ENCODE measurements around the gene WIZ.
"Not testable (repeated sequence)": the region's sequence is repeated elsewhere in the genome, so short reads cannot be mapped to it uniquely, and the experiment has no call there.

The WIZ gene

DNA sequence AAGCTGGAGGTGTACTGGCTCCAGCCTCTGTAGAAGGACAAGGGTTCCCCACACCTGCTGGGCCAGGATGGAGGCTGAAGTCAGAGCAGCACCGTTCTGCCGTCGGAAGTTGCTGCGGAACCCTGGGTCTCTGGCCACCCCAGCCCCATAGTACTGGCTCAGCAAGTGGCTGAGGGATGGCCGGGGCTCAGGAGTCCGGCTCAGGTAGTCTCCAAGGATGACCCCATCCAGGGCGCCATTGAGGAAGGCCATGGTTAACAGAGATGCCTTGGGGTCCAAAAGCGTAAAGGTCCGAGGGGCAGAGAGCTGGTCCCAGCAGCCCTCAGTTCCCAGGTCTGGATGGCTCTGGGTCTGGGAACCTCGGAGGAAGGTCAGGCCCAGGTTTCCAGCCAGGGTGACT, 25.9 kb upstream of the WIZ start:
- peaks cover 60% of the 10 kb centered on the region for H3K9me3 Mint-ChIP-seq
- TF ChIP-seq, protein P1, sequence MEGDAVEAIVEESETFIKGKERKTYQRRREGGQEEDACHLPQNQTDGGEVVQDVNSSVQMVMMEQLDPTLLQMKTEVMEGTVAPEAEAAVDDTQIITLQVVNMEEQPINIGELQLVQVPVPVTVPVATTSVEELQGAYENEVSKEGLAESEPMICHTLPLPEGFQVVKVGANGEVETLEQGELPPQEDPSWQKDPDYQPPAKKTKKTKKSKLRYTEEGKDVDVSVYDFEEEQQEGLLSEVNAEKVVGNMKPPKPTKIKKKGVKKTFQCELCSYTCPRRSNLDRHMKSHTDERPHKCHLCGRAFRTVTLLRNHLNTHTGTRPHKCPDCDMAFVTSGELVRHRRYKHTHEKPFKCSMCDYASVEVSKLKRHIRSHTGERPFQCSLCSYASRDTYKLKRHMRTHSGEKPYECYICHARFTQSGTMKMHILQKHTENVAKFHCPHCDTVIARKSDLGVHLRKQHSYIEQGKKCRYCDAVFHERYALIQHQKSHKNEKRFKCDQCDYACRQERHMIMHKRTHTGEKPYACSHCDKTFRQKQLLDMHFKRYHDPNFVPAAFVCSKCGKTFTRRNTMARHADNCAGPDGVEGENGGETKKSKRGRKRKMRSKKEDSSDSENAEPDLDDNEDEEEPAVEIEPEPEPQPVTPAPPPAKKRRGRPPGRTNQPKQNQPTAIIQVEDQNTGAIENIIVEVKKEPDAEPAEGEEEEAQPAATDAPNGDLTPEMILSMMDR (IDR thresholded peaks at IDR 0.05), result no peak
- no peaks in the 10 kb centered on the region for H3K4me1 Mint-ChIP-seq
- no peak for DNase-seq
- peaks cover 24% of the 10 kb centered on the region for H3K27me3 Mint-ChIP-seq (ENCODE audit: low read depth, poor library complexity)
- no peaks in the 10 kb centered on the region for H3K36me3 Mint-ChIP-seq (ENCODE audit: low read depth)
- H3K27ac Mint-ChIP-seq, result no peak overlapping the region
- H3K4me3 Mint-ChIP-seq, result no peak overlapping the region

DNA sequence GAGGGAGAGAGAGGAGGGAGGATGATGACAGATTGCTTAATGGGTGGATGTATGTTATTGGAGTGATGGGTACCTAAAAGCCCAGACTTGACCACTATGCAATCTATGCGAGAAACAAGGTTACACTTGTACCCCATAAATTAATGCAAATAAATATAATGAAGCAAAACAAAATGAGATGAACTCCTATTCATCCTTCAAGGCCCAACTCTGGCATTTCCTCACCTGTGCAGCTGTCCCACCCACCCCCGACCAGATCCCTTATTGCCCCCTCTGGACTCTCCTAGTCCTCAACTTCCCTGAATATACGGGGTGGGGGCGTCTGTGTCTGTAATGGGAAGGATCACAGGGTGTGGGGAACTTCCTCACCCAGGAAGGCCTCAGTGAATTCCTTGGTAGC, 25.4 kb upstream of the WIZ start:
- no peak for DNase-seq
- Mint-ChIP-seq H3K27me3 (ENCODE audit: low read depth, poor library complexity) (peaks cover 28% of the 10 kb centered on the region), H3K4me3 (no peak overlapping the region), H3K27ac (no peak overlapping the region), H3K36me3 (ENCODE audit: low read depth) (no peaks in the 10 kb centered on the region), H3K9me3 (peaks cover 56% of the 10 kb centered on the region), H3K4me1 (no peaks in the 10 kb centered on the region)
- TF ChIP-seq, protein P1 (IDR thresholded peaks at IDR 0.05), result no peak

DNA sequence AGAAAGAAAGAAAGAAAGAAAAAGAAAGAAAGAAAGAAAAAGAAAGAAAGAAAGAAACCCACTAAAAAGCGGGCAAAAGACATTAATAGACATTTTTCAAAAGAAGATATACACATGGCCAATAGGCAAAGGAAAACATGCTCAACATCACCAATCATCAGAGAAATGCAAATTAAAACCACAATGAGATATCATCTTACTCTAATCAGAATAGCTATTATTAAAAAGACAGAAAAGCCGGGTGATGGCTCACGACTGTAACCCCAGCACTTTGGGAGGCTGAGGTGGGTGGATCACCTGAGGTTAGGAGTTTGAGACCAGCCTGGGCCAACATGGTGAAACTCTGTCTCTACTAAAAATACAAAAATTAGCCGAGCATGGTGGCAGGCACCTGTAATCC, 24.1 kb upstream of the WIZ start:
- peaks cover 42% of the 10 kb centered on the region for H3K27me3 Mint-ChIP-seq (ENCODE audit: low read depth, poor library complexity)
- H3K4me1 Mint-ChIP-seq; DNase-seq; H3K4me3 Mint-ChIP-seq; H3K27ac Mint-ChIP-seq; H3K36me3 Mint-ChIP-seq (ENCODE audit: low read depth): not testable (repeated sequence)
- H3K9me3 Mint-ChIP-seq, result peaks cover 52% of the 10 kb centered on the region

DNA sequence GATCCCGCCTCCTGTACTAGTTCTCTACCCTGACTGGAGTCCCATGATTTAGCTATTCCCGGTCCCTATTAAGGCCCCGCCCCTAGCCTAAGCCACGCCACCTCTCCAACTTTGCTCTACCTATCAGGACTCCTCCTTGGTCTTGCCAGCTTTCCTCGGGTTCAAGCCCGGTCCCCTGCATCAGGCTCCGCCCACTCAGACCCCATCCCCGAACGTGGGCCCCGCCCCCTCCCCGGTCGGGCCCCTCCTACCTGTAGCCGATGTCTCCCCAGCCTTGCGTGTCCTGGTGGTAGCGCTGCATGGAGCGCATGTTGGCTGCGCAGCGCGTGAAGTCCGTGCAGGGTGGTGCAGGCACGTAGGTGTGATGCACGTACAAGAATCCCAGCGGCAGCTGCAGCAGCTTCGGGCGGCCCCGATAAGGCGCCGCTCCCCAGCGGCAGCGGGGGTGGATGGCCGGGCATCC, 21.9 kb upstream of the WIZ start:
- no peaks in the 10 kb centered on the region for H3K36me3 Mint-ChIP-seq (ENCODE audit: low read depth)
- H3K27ac Mint-ChIP-seq, result no peak overlapping the region
- H3K4me1 Mint-ChIP-seq, result no peaks in the 10 kb centered on the region
- H3K27me3 Mint-ChIP-seq (ENCODE audit: low read depth, poor library complexity), result peaks cover 63% of the 10 kb centered on the region
- TF ChIP-seq, protein P1 (IDR thresholded peaks at IDR 0.05), result no peak
- DNase-seq, result no peak
- H3K9me3 Mint-ChIP-seq, result peaks cover 50% of the 10 kb centered on the region
- no peak overlapping the region for H3K4me3 Mint-ChIP-seq

DNA sequence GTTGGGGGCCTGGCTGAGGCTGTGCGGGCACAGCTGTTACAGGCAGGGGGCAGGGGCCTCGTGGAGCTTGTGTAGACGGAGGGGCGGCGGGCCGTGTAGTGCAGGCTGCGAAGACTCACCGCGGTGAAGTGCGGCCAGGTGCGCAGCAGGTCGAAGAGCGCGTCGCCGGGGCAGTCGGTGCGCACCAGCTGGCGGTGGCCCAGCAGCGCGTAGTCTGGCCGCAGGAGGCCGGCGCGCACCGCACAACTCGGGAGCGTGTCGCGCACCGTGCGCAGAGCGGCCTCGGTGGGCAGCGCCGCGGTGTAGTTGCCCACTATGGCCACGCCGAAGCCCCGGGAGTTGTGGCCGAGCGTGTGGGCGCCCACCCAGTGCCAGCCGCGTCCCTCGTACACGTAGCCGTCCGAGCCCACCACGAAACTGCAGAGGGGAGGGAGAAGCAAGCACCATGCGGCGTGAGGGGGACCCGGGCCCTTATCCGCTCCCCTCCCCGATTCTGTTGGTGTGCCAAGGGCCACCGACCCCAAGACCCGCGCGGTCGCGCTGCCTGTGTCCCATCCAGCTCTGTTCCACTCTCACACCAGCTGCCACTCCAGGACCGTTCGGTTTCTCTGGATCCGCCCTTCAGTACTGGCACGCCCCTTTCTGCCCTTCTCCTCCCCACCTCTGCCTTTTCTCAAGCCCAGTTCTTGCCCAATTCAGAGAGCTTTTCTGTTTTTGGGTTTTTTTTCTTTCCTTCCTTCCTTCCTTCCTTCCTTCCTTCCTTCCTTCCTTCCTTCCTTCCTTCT, 19.9 kb upstream of the WIZ start:
- peaks cover 79% of the 10 kb centered on the region for H3K27me3 Mint-ChIP-seq (ENCODE audit: low read depth, poor library complexity)
- peaks cover 40% of the 10 kb centered on the region for H3K9me3 Mint-ChIP-seq
- no peaks in the 10 kb centered on the region for H3K36me3 Mint-ChIP-seq (ENCODE audit: low read depth)
- TF ChIP-seq, protein P1 (IDR thresholded peaks at IDR 0.05), result no peak
- H3K4me1 Mint-ChIP-seq, result no peaks in the 10 kb centered on the region
- no peak for DNase-seq
- H3K4me3 Mint-ChIP-seq, result no peak overlapping the region
- H3K27ac Mint-ChIP-seq, result no peak overlapping the region

DNA sequence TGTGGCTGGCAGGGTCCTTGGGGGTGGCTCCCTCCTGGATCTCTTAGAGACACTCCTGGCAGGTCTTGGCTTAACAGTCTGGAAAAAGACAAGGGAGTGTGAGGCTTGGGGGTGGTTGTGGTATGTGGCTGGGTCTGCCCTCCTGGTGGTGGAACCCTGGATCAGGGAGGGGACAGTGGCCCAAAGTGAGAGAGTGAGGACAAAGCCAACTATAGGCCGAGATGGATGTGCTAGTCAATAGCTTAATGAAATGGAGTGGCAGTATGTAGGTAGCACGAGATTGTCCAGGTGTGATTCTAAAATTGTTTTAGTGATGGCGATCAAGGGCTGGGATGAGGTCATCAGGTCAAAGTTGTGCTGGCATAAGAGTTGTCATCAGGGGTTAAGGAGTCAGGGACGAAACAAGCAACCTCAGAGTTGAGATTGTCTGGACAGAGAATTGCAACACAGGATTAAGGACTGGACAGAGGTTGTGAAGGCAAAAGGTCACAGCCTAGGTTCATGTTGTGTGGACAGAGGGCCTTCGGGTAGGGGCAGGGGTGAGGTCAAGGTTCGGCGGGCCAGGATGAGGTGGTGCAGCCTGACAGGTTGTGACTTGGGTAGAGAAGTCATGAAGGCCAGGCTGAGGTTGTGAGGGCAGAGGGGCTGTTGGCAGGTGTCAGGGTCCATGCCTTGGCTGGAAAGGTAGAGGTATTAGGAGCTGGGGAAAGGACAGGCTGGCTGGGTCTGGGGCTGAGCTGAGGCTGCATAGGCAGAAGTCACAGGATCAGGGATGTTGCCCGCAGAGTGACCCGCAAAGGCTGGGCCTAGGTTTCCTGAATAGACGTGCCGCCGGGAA, 19.1 kb upstream of the WIZ start:
- Mint-ChIP-seq H3K4me3 (no peak overlapping the region), H3K27ac (no peak overlapping the region), H3K9me3 (peaks cover 40% of the 10 kb centered on the region), H3K27me3 (ENCODE audit: low read depth, poor library complexity) (peaks cover 84% of the 10 kb centered on the region), H3K36me3 (ENCODE audit: low read depth) (no peaks in the 10 kb centered on the region), H3K4me1 (no peaks in the 10 kb centered on the region)
- no peak for DNase-seq
- TF ChIP-seq, protein P1 (IDR thresholded peaks at IDR 0.05), result no peak

Data from nephron progenitor cell (in vitro differentiated cells).